GM12874 (cell line): Measurements from ENCODE around the gene ATOX1.

ENCODE experiments used
- CTCF ChIP-seq: IDR thresholded peaks from 2 replicates; pipeline ENCODE4 v1.5.1; 2011; ENCODE audit warnings: low read depth, mild to moderate bottlenecking, control low read depth, low read length, moderate library complexity; ENCODE audit not compliant: insufficient read depth

The ATOX1 gene

GRCh38 chr5:151724360-151724759, 34.1 kb downstream of the ATOX1 start:
- no peak for TF ChIP-seq CTCF

GRCh38 chr5:151722546-151722945, 35.9 kb downstream of the ATOX1 start:
- TF ChIP-seq CTCF: no peak

- no peak for TF ChIP-seq CTCF
These were observed 36.5 kb downstream of the ATOX1 start for GRCh38 chr5:151721812-151722391.

- no peak for TF ChIP-seq CTCF
These were observed 37.3 kb downstream of the ATOX1 start for GRCh38 chr5:151721087-151721646.

- TF ChIP-seq CTCF: no peak
These were observed 38.2 kb downstream of the ATOX1 start for GRCh38 chr5:151720215-151720614.

- peak; percentile 57 for TF ChIP-seq CTCF
These were observed 39.0 kb downstream of the ATOX1 start for GRCh38 chr5:151719228-151720000.

GRCh38 chr5:151718646-151719045, 39.8 kb downstream of the ATOX1 start:
- no peak for TF ChIP-seq CTCF
